GM21825 (cell line): ENCODE data around the gene PTPN9.
"Not testable (repeated sequence)": the region's sequence is repeated elsewhere in the genome, so short reads cannot be mapped to it uniquely, and the experiment has no call there.

Experiments
- ATAC-seq: cut with Tn5 transposase; IDR thresholded peaks from one replicate; pipeline ENCODE4 v1.9.1; 2021; ENCODE audit warnings: mild to moderate bottlenecking, moderate library complexity; ENCODE audit not compliant: unreplicated experiment

Gene PTPN9

GRCh38 chr15:75583701-75584100, 4.6 kb upstream of the PTPN9 start:
- no peak for ATAC-seq

DNA sequence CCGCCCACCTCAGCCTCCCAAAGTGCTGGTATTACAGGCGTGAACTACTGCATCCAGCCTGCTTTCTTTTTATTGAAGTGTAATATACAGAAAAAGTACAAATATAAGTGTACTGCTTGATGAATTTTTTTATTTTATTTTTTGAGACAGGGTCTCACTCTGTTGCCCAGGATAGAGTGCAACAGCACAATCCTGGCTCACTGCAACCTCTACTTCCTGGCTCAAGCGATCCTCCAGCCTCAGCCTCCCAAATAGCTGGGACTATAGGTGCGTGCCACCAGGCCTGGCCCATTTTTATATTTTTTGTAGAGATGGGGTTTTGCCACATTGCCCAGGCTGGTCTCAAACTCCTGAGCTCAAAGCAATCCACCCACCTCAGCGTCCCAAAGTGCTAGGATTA, 3.8 kb upstream of the PTPN9 start:
- ATAC-seq: not testable (repeated sequence)

DNA sequence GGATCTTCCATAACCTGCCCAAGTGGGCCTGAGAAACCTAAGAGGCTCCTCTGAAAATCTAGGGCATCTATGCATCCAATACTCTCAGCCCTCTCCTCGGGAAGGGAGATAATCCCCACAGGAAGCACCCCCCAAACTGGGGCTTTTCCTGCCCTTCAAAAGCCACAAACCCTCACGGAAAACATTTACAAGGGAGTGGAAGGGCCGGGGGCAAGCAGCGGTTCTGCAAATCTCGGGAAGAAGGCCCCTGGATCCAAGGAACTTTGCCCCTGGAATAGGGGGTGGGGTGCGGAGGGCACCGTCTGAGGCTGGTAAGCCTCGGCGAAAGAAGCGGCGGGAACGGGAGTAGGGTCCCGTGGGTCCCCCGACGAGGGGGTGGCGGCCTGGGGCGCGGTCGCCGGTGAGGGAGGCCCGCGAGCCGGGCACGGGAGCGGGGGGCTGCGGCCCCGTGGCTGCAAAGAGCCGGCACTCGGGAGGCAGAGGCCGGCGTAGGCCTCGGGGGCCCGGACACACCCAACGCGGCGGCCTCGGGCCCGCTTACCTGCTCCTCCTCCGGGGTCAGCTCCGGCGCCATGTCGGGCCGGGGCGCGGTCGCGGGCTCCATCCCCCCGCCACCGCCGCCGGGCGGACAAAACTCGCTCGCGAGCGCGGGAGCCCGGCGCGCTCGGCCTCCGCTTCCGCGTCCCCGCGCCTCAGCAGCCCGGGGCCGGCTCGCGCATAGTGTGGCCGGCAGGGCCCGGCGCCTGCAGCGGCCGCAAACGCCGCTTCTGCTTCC, 755 bp downstream of the PTPN9 start:
- no peak for ATAC-seq

- ATAC-seq: no peak
Measured at GRCh38 chr15:75577401-75578172, 1.5 kb downstream of the PTPN9 start.

- no peak for ATAC-seq
Measured at GRCh38 chr15:75573648-75574384, 5.3 kb downstream of the PTPN9 start.

- no peak for ATAC-seq
Measured at GRCh38 chr15:75570126-75570845, 8.8 kb downstream of the PTPN9 start.

DNA sequence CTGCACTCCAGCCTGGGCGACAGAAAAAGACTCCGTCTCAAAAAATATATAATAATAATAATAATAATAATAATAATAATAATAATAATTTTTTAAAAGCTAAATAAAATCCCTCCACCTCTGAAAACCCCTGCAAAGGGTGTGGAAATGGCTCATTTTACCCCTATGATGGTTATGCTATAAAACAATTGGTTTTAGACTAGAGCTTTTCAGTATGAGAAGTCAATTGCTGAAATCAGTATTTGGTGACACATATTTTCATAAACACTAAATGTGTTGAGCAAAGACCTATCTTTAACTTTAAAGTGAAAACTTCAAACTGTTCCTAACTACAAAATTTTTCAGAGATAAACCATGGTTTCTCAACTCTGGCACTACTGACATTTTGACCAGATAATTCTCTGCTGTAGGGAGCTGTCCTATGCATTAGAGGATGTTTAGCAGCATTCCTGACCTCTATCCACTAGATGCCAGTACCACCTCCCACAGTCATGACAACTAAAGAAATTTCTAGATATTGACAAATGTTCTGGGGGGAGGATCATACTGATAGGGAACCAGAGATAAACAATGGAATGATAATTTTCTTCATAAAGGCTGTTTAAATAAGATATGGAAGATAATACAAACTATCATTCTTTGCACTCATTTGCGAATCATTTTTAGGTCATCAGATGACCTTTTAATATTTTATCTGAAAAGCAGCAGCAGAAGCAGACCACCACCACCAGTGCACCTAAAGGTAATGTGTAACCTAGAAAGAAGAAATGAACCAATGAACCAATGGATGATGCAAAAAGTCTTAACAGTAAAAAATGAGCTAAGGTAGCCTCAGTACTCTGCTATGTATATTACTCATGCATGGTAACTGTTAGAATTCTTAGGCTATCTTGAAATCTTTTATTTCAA, 13.8 kb downstream of the PTPN9 start:
- ATAC-seq: no peak

- no peak for ATAC-seq
Measured at GRCh38 chr15:75561888-75562287, 17.2 kb downstream of the PTPN9 start.

DNA sequence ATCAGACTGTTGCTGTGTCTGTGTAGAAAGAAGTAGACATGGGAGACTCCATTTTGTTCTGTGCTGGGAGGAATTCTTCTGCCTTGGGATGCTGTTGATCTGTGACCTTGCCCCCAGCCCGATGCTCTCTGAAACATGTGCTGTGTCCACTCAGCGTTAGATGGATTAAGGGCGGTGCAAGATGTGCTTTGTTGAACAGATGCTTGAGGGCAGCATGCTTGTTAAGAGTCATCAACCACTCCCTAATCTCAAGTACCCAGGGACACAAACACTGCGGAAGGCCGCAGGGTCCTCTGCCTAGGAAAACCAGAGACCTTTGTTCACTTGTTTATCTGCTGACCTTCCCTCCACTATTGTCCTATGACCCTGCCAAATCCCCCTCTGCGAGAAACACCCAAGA, 19.8 kb downstream of the PTPN9 start:
- not testable (repeated sequence) for ATAC-seq

DNA sequence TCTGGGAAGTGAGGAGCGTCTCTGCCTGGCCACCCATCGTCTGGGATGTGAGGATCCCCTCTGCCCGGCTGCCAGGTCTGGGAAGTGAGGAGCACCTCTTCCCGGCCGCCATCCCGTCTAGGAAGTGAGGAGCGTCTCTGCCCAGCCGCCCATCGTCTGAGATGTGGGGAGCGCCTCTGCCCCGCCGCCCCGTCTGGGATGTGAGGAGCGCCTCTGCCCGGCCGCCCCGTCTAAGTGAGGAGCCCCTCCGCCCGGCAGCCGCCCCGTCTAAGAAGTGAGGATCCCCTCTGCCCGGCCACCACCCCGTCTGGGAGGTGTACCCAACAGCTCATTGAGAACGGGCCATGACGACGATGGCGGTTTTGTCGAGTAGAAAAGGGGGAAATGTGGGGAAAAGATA, 20.2 kb downstream of the PTPN9 start:
- not testable (repeated sequence) for ATAC-seq

DNA sequence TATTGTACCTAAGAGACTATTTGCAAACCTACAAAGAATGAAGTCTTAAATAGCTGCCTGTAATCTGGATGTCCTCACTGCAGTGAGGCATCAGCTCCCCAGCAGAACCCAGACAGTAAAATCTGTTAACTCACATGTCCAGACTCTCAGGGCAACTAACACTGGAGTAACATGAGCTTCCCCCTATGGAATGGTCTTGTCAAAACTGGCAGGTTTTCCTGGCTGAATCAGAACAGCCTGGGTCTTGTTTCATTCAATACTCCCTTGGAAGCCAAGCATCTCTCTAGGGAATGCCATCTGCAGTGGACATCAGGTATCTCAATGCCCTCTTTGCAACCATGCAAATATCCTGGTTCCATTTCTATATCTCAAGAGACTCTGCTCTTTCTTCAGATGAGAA, 24.4 kb downstream of the PTPN9 start:
- no peak for ATAC-seq

DNA sequence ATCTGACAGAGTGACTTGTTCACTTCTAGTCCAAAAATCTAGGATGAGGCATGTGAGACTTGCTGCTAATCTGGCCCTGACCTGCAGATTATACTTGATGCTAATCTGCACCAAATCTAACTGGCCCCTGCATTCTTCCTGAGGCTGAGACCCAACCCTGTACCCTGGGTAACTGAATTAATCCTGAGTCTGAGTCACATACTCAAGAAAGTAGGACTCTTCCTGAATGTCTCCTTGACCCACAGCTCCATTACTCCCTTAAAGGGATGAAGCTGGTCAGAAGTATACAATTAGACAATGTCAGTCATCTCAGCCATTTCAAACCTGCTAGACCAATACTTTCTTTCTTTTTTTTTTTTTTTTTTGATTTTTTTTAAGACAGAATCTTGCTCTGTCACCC, 25.5 kb downstream of the PTPN9 start:
- no peak for ATAC-seq

- no peak for ATAC-seq
Measured at GRCh38 chr15:75551091-75551490, 28.0 kb downstream of the PTPN9 start.

DNA sequence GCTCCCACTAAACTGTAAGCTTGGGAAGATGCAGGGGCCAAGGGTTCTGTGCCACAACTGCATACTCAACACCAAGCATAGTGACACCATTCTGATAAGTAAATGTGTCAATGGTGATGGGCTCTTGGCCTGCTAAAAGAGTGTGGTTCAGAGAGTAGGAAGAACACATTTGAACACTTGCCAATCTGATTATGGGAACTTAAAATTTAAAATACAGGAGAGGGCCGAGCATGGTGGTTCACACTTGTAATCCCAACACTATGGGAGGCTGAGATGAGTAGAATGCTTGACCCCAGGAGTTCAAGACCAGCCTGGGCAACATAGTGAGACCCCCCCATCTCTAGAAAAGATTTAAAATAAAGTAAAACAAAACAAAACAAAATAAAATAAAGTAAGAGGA, 34.1 kb downstream of the PTPN9 start:
- no peak for ATAC-seq

- ATAC-seq: no peak
Measured at GRCh38 chr15:75544359-75544758, 34.8 kb downstream of the PTPN9 start.

DNA sequence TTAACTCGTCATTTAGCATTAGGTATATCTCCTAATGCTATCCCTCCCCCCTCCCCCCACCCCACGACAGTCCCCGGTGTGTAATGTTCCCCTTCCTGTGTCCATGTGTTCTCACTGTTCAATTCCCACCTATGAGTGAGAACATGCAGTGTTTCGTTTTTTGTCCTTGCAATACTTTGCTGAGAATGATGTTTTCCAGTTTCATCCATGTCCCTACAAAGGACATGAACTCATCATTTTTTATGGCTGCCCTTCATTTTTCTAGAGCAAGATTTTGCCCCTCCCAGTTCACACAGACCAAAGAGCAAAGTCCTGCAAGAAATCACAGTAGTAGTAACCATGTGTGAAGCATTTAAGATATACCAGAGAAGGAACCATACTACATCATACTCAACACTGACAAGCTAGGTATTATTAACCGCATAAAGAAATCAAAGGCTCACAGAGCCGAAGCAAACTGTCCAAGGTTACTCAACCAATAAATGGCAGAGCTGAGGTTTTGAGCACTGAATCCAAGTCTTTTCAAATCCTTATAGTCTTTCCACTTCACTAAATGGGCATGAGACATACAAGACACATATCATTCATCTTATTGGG, 36.1 kb downstream of the PTPN9 start:
- not testable (repeated sequence) for ATAC-seq

GRCh38 chr15:75542386-75542797, 36.7 kb downstream of the PTPN9 start:
- ATAC-seq: no peak

- ATAC-seq: no peak
Measured at GRCh38 chr15:75538376-75538775, 40.7 kb downstream of the PTPN9 start.

DNA sequence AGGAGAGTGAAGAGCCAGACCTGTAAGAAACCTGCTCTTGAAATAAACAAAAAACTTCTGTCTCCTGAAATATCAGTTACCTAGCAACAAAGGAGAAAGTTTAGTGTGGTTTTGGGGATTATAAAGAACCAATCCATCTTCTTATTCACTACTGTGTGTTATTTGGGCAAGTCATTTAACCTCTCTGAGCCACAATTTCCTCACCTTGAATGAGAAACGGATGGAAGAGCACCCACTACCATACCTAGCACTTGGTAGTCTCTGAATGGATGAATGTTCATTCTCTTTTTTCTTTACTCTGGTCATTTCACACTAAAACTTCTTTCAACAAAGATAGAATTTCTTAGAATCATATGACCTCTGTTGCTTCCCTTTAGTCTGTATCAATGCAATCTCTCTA, 45.2 kb downstream of the PTPN9 start:
- ATAC-seq: no peak
